ENCODE measurements around the gene SMG7.

Gene SMG7

GRCh38 chr1:183470147-183470960, 1.9 kb upstream of the SMG7 start:
- in situ Hi-C loops (cut with MboI; ENCODE audit: low sequenced_read_pairs), result loop anchor here (10.0 kb wide), 1 partner anchor 154 kb away; no protein-coding TSS in a partner anchor

DNA sequence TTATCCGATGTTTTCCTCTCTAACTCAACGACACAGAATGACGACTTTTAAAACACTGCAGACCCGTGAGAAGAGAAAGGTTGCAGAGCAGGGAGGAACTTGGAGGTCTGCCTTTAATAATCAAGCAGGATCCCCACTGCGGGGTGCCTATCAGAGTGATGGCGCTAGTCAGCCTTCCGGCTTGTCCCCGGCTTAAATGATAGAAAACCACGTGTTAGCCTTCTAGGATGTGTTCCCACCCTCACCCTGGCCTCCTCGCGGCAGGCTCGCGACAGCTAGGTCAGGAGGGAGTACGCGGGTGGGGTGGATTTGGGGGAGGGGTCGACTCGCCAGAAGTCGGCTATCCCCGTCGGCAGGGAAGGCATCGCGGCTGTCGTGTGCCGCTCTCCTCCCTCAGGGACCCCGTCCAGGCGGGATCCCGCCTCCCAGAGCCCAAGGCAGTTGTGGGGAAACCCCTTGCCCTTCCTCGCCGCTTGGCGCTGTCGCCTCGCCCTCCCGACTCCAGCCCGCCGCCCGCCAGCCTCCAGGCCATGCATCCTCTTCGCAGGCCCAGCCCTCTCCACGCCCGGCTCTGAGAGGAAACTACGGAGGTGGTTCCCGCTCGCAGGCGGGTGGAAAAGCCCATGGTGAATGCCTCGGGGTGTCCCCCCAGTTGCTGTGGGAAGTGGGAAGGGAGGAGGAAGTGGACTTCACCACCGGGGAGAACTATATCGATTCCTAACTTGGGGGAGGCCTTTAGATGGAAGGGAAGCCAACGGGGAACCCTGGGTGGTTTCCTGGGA, 1.1 kb upstream of the SMG7 start:
- in situ Hi-C loops (cut with MboI; ENCODE audit: low sequenced_read_pairs), result loop anchor here (10.0 kb wide), 1 partner anchor 154 kb away; no protein-coding TSS in a partner anchor

DNA sequence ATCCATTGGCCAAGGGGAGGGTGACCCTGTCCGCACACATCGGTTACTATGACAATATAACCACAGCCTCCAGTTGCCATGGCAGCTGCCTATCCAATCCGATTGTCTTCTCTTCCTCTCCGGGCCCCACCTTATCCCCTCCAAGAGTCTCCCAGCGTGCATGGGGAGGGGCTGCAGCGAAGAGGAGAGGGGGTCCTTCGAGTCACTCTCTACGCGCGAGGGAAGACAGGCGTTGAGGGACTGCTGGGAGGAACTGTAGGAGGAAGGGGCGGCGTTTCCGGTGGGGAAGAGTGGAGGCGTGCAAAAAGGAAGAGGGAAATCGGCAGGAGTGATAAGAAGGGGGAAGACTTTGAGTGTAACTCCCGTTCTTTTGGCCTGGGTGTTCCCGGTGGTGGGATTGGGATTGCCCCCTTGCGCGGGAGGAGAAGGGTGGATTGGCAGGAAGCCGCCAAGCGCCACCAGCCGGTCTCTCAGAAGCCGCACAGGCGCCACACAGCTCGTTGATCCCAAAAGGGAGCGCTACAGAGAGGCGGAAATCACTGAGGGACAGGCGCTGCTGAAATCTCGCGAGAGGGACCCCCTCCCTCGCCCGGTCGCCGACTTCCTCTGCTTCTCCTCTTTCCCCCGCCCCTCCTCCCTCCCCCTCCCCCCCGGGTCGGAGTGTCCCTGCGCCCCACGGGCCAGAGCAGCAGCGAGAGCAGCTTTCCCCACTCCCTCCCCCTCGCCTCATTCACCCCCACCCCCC, 384 bp upstream of the SMG7 start:
- in situ Hi-C loops (cut with MboI; ENCODE audit: low sequenced_read_pairs), result loop anchor here (10.0 kb wide), 1 partner anchor 153 kb away; no protein-coding TSS in a partner anchor

- in situ Hi-C loops (cut with MboI; ENCODE audit: low sequenced_read_pairs), result loop anchor here (10.0 kb wide), 1 partner anchor 152 kb away; no protein-coding TSS in a partner anchor
These were observed 878 bp downstream of the SMG7 start for GRCh38 chr1:183473217-183473536.

DNA sequence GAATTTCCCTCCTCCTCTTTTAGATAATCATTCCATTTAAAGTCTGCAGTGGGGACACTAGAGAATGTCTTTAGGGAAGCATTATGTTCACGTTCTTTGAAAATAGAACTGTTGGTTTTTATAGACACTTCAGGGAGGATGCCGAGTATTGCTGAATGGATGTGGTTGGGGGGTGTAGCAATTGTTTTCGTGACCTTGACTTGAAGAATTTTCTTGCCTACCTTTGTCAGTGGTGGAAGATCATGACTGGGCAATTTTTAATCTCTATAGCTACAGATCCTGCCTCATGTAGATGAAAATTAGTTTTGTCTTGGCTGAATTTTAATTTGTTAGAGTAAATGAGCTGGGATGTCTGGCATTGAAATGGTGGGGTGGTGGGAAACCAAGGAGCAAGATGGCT, 3.8 kb downstream of the SMG7 start:
- in situ Hi-C loops (cut with MboI; ENCODE audit: low sequenced_read_pairs), result loop anchor here (10.0 kb wide), 1 partner anchor 149 kb away; no protein-coding TSS in a partner anchor

DNA sequence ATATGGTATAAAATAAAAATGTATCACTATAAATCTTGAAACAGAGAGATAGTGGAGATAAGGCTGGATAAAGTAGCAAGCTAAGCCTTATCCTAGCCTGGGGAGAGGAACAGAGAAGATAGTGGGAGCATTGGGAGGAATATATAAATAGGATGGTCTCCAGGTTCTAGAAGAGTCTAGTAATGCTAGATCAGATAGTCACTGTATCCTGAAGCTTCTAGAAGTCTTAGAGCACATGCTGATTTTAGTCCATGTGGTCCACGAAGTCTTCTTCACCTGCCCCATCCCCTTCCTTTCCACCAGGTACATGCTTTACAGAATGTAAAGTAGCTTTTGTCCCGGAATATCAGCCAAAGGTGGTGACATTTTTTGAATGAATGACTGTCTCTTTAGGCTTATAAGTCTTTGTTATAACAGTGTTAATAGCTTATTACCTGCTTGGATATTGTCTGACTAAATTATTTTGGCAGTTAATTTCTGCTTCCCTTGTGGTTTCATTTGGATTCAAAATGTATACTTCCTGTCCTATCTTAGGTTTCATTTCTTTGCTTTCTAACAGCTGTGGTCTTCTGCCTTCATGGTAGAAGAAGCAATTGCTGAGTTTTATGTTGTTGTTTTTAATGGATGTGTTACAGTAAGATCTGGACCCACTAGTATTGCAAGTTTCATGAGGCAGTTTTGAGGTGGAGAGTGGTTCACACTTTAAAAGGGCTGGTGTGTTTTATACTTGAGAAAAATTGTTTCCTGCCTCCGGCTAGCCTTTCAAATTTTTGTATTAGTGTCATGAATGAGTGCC, 5.9 kb downstream of the SMG7 start:
- in situ Hi-C loops (cut with MboI; ENCODE audit: low sequenced_read_pairs), result loop anchor here (10.0 kb wide), 1 partner anchor 147 kb away; no protein-coding TSS in a partner anchor

DNA sequence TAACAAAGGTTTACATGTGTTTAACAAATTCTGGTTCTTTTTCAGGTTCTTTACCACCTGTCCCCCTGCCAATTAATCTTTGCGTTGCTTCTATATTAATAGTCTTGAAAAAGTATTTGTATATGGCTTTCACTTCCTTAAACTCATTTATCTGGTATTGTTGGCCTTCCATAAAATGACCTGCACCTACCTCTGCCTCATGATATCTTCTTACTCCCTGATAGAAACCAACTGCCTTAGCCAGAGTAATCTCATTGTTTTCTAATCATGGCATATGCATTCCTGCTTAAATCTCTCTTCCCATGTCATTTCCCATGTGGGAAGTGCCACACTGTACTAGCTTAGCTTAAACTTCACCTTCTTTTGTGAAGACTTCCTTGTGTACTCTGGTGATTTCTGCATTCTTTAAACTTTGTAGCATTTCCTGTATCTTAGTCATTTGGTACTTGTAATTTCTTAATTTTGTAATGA, 8.7 kb downstream of the SMG7 start:
- in situ Hi-C loops (cut with MboI; ENCODE audit: low sequenced_read_pairs), result no loop called here

GRCh38 chr1:183483224-183483623, 10.9 kb downstream of the SMG7 start:
- in situ Hi-C loops (cut with MboI; ENCODE audit: low sequenced_read_pairs), result no loop called here

GRCh38 chr1:183484254-183484653, 12.0 kb downstream of the SMG7 start:
- in situ Hi-C loops (cut with MboI; ENCODE audit: low sequenced_read_pairs), result no loop called here

DNA sequence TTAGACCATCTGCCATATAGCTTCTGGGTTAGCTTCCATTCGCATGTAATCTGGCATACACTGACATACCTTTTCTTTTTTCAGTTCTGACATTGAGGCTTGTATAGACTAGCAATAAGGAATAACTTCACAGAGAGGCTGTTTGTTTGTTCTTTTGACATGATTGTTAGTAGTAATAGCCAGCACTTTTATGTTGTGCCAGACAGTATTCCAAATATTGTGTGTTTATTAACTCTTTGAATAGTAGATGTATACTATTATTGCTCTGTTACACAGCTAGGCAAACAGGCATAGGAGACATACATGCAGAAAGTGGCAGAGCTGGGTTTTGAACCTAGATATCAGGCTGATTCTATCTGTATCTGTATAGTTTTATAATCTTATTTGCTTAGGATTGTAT, 12.6 kb downstream of the SMG7 start:
- in situ Hi-C loops (cut with MboI; ENCODE audit: low sequenced_read_pairs), result no loop called here

DNA sequence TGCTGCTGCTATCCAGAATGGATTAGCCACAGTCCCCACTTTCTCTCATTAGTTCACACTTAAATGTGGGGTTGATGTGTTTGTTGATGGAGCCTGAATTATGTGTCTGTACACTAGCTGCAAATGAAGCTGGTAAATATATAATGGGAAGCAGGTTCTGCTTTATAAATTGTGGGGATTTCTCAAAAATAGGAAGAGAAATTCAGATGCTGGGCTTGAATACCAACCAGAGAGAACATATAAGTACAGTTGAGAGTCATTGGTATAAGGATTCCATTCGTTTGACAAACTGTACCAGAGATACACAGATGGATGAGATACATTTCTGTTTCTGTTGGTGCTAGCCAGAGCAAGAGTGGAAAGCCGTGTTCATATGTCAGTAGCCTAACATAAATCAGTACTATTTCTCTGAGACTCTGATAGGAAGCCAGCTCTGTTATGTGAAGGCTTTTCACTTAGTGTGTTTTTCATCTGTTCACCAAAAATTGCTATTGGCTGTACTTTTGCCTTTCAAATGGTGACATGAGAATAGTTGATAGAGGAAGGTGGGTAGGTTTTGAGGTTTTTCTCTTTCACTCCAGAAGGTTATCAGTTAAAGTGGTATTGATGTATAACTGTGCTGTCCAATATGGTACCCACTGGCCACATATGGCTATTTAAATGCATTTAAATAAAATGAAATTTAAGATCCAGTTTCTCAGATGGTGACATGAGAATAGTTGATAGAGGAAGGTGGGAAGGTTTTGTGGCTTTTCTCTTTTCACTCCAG, 15.6 kb downstream of the SMG7 start:
- in situ Hi-C loops (cut with MboI; ENCODE audit: low sequenced_read_pairs), result no loop called here

- in situ Hi-C loops (cut with MboI; ENCODE audit: low sequenced_read_pairs), result no loop called here
These were observed 18.6 kb downstream of the SMG7 start for GRCh38 chr1:183490932-183491331.

DNA sequence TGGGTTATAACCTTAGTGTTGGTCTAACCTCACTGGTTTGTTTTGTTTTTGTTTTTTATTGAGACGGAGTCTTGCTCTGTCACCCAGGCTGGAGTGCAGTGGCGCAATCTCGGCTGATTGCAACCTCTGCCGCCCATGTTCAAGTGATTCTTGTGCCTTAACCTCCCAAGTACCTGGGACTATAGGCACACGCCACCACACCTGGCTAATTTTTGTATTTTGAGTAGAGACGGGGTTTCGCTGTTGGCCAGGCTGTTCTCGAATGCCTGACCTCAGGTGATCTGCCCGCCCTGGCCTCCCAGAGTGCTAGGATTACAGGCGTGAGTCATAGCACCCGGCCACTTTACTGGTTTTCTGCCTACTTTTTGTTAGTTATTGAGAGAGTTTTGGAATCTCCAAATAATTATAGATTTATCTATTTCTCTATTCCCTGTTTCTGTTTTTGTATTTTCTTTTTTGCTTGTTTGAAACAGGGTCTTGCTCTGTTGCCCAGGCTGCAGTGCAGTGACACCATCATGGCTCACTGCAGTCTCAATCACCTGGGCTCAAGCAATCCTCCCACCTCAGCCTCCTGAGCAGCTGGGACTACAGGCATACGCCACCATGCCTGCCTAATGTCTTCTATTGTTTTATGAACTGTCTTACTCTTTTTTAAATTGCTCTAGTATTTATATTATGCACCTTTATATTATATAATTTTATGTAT, 21.4 kb downstream of the SMG7 start:
- in situ Hi-C loops (cut with MboI; ENCODE audit: low sequenced_read_pairs), result no loop called here

- in situ Hi-C loops (cut with MboI; ENCODE audit: low sequenced_read_pairs), result no loop called here
These were observed 23.1 kb downstream of the SMG7 start for GRCh38 chr1:183495420-183495819.

DNA sequence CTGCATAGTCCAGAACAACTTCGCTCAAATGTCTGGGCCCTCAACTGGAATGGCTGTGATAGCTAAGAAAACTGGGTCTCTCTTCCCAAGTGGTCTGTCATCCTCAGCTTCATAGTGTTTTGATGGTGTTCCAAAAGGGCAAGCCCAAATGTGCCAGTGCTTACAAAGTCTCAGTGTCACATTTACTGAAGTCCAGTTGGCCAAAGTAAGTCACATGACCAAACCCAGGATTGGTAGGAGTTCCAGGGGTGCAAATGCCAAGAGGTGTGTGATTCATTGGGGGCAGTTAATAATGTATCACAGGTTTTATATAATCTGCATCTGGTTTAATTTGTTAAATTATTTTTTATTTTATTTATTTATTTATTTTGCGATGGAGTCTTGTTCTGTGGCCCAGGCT, 24.9 kb downstream of the SMG7 start:
- in situ Hi-C loops (cut with MboI; ENCODE audit: low sequenced_read_pairs), result no loop called here

DNA sequence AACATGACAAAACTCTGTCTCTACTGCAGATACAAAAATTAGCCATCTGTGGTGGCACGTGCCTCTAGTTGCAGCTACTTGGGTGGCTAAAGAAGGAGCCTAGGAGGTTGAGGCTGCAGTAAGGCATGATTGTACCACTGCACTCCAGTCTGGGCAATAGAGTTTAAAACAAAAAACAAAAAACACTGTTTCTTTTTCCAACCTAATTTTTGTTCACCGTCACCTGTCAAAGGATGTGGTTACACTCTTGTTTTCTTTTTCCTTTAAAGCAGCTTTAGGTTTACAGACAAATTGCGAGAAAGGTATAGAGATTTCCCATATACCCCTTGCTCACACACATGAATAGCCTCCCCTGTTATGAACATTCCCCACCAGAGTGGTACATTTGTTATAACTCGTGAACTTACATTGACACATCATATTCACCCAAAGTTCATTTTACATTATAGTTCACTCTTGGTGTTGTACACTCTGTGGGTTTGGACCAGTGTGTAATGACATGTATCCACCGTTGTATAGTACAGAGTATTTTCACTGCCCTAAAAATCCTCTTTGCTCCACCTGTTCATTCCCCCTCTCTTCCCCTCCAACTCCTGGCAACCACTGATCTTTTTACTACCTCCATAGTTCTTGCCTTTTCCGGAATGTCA, 26.2 kb downstream of the SMG7 start:
- in situ Hi-C loops (cut with MboI; ENCODE audit: low sequenced_read_pairs), result no loop called here

DNA sequence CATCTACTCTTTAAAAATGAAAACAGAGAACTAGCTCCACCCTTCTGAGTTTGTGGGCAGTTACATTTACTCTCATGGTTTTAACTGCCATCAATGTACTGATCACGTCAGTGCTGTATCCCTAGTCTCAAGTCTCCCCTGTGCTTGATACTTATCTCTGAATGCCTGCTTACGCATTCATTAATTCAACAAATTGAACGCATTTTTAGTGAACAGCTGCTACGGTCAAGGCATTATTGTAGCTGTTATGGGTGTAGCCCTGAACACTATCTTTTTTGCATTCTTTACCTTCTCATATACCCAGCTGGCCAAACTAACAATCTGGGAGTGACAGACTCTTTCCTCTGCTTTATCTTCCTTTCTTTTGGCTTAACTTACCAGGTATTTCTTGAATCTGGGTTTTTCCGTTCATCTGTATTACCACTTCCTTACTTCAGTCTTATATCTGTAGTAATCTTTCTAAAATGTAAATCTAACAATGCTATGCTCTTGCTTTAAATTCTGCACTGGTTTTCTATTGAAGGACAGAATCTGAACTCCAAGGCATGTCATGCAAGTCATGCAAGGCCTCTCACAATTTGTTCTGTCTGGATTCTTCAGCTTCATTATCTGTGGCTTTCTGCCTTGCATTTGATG, 33.3 kb downstream of the SMG7 start:
- in situ Hi-C loops (cut with MboI; ENCODE audit: low sequenced_read_pairs), result no loop called here

- in situ Hi-C loops (cut with MboI; ENCODE audit: low sequenced_read_pairs), result no loop called here
These were observed 34.3 kb downstream of the SMG7 start for GRCh38 chr1:183506561-183506960.

Measured in HL-60/S4 (cell line).